ENCODE data around the gene USP32.

GRCh38 chr17:60129164-60129563 is 262.8 kb downstream of the USP32 start:
- TF ChIP-seq CTCF (IDR thresholded peaks at IDR 0.05; ENCODE audit: low read depth, low read length), result no peak
- TF ChIP-seq MAX (IDR thresholded peaks at IDR 0.05; ENCODE audit: low read depth, low read length), result no peak
- TF ChIP-seq POLR2A (IDR thresholded peaks at IDR 0.05; ENCODE audit: extremely low read depth, insufficient read length), result no peak
- TF ChIP-seq MYC (IDR thresholded peaks at IDR 0.05; ENCODE audit: low read depth, low read length), result no peak
